Keratinocyte (primary cell): ENCODE data around the gene CREB5. TPM values are rescaled to one million over a fixed set of nuclear protein-coding genes. Genes with fewer than 3 reads are reported as not detected.

ENCODE experiments used
- DNase-seq: peaks from one replicate; pipeline ENCODE4 v3.0.0-alpha.2; 2011; ENCODE audit warnings: low read depth, missing footprints, low spot score
- FAIRE-seq: peaks from 2 replicates; lab custom pipeline; 2011; peaks lifted over from hg19 to GRCh38; lab: Jason Lieb, UNC
- H2AFZ ChIP-seq: 2 replicates; pipeline ENCODE4 v1.6.0; 2012; ENCODE audit warnings: low read length, control low read depth, inconsistent platforms; ENCODE audit not compliant: control insufficient read depth
- H3K27ac ChIP-seq: 2 replicates; pipeline ENCODE4 v1.5.1; 2011; ENCODE audit warnings: low read length; ENCODE audit not compliant: control insufficient read depth, insufficient read depth
- H3K27me3 ChIP-seq: 3 replicates; pipeline ENCODE4 v1.6.0; 2011; ENCODE audit warnings: low read length; ENCODE audit not compliant: control insufficient read depth, insufficient read depth; ENCODE audit errors: extremely low read depth
- H3K36me3 ChIP-seq, 2 experiments: 2 replicates in 1 of 2; 3 replicates in 1 of 2; pipeline ENCODE4 v1.5.1; 2011; ENCODE audit warnings: low read length in 2 of 2, mild to moderate bottlenecking in 1 of 2; ENCODE audit not compliant: control insufficient read depth in 2 of 2, insufficient read depth in 2 of 2; ENCODE audit errors: extremely low read depth in 1 of 2
- H3K4me1 ChIP-seq: 3 replicates; pipeline ENCODE4 v1.5.1; 2011; ENCODE audit warnings: low read length; ENCODE audit not compliant: control insufficient read depth, insufficient read depth; ENCODE audit errors: extremely low read depth
- H3K4me2 ChIP-seq: 3 replicates; pipeline ENCODE4 v1.6.0; 2011; ENCODE audit warnings: low read depth, low read length; ENCODE audit not compliant: control insufficient read depth, insufficient read depth; ENCODE audit errors: extremely low read depth
- H3K4me3 ChIP-seq, 3 experiments: fragments of 200-600 bp in 1 of 3; sonication (generic) in 1 of 3; 2 replicates in 2 of 3; 3 replicates in 1 of 3; pipeline ENCODE4 v1.5.1; 2011 to 2016; ENCODE audit warnings: low read length in 3 of 3, mild to moderate bottlenecking in 3 of 3, control low read depth in 2 of 3, inconsistent platforms in 1 of 3, low read depth in 1 of 3, mixed read lengths in 1 of 3, mixed run types in 1 of 3, moderate library complexity in 1 of 3; ENCODE audit not compliant: control insufficient read depth in 2 of 3, insufficient read depth in 2 of 3; ENCODE audit errors: extremely low read depth in 1 of 3
- H3K79me2 ChIP-seq: 2 replicates; pipeline ENCODE4 v1.6.0; 2012; ENCODE audit warnings: low read length; ENCODE audit not compliant: control insufficient read depth, insufficient read depth
- H3K9ac ChIP-seq: 3 replicates; pipeline ENCODE4 v1.6.0; 2011; ENCODE audit warnings: low read length; ENCODE audit not compliant: control insufficient read depth, insufficient read depth; ENCODE audit errors: extremely low read depth
- H3K9me1 ChIP-seq: 3 replicates; pipeline ENCODE4 v1.6.0; 2011; ENCODE audit warnings: low read length; ENCODE audit not compliant: control insufficient read depth, insufficient read depth; ENCODE audit errors: extremely low read depth
- H3K9me3 ChIP-seq: 2 replicates; pipeline ENCODE4 v1.5.1; 2012; ENCODE audit warnings: low read depth, low read length; ENCODE audit not compliant: control insufficient read depth
- H4K20me1 ChIP-seq: 3 replicates; pipeline ENCODE4 v1.6.0; 2011; ENCODE audit warnings: low read length; ENCODE audit not compliant: control insufficient read depth, insufficient read depth; ENCODE audit errors: extremely low read depth
- EZH2 ChIP-seq: IDR thresholded peaks from one replicate; pipeline ENCODE4 v1.6.1; 2012; ENCODE audit warnings: inconsistent platforms, mild to moderate bottlenecking, low read length, moderate library complexity
- dilution Hi-C: fragments of 300-500 bp; cut with MboI; formaldehyde crosslinking; loops from one replicate; pipeline ENCODE4 v1.7.0; 2020; ENCODE audit warnings: low sequenced_read_pairs; ENCODE audit not compliant: extremely low pct_ligation_motif_present
- polyA plus RNA-seq, 5 experiments: library from polyadenylated mRNA; depleted of rRNA in 3 of 5; stranded (reverse) in 3 of 5; stranded (forward) in 1 of 5; unstranded in 1 of 5; fragments of >200 nt; gene quantifications; 1 replicate in 1 of 5; 2 replicates in 3 of 5; 3 replicates in 1 of 5; pipeline versions ENCODE4 v1.2.1 to v1.2.3, GENCODE V29; 2011 to 2012; ENCODE audit warnings: missing spikeins in 2 of 5, low read depth in 1 of 5, low replicate concordance in 1 of 5
- TF ChIP-seq, protein P1 (sequence below), 3 experiments: IDR thresholded peaks in 1 of 3; conservative IDR thresholded peaks in 1 of 3; optimal IDR thresholded peaks in 1 of 3; 2 replicates in 2 of 3; 3 replicates in 1 of 3; pipeline versions ENCODE3 to v1.5.1; 2011; ENCODE audit warnings: low read length in 3 of 3, mild to moderate bottlenecking in 3 of 3, moderate library complexity in 2 of 3, control low read depth in 1 of 3, inconsistent platforms in 1 of 3; ENCODE audit not compliant: insufficient read depth in 2 of 3; ENCODE audit errors: extremely low read depth in 1 of 3

Gene CREB5
- polyA plus RNA-seq, 1 donor (not counting 4 experiments of a cell fraction or from before 2014, with no cell fraction given) = 7.9 TPM

DNA sequence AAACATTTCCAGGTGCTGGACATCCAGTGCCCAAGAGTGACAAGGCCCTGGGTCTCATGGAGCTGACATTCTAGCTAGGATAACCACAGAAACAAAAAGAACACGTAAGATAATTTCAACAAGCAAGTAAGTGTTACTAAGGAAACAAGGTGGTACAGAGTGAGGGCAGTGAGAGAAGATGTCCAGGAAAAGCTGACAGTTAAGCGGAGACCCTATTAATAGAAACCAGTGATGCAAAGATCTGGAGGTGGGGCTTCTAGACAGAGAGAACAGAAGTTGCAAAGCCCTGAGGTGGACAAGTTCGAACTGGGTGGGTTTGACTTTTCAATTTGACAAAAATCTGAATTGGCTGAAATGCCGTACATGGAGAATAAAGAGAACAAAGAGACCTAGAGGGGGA is 449.5 kb downstream of the CREB5 start:
- Histone ChIP-seq H2AFZ (no peak overlapping the region), H3K4me1 (peaks cover 6% of the 10 kb centered on the region), H4K20me1 (no peaks in the 10 kb centered on the region), H3K36me3 (no peaks in the 10 kb centered on the region), H3K27ac (no peak overlapping the region), H3K4me2 (no peak overlapping the region), H3K79me2 (no peaks in the 10 kb centered on the region), H3K9ac (no peak overlapping the region), H3K4me3 (no peak overlapping the region), H3K27me3 (peaks cover 5% of the 10 kb centered on the region), H3K9me1 (no peaks in the 10 kb centered on the region), H3K9me3 (no peaks in the 10 kb centered on the region)
- dilution Hi-C loops = no loop called here
- no peak for DNase-seq
- no peak for FAIRE-seq
- no peak for TF ChIP-seq EZH2
- TF ChIP-seq, protein P1, sequence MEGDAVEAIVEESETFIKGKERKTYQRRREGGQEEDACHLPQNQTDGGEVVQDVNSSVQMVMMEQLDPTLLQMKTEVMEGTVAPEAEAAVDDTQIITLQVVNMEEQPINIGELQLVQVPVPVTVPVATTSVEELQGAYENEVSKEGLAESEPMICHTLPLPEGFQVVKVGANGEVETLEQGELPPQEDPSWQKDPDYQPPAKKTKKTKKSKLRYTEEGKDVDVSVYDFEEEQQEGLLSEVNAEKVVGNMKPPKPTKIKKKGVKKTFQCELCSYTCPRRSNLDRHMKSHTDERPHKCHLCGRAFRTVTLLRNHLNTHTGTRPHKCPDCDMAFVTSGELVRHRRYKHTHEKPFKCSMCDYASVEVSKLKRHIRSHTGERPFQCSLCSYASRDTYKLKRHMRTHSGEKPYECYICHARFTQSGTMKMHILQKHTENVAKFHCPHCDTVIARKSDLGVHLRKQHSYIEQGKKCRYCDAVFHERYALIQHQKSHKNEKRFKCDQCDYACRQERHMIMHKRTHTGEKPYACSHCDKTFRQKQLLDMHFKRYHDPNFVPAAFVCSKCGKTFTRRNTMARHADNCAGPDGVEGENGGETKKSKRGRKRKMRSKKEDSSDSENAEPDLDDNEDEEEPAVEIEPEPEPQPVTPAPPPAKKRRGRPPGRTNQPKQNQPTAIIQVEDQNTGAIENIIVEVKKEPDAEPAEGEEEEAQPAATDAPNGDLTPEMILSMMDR (optimal IDR thresholded peaks at IDR 0.05 in 1 of 3, IDR thresholded peaks at IDR 0.05 in 1 of 3, conservative IDR thresholded peaks at IDR 0.05 in 1 of 3; ENCODE audit: extremely low read depth in 1 of 3, insufficient read depth in 2 of 3, low read length in 3 of 3) = no peak

DNA sequence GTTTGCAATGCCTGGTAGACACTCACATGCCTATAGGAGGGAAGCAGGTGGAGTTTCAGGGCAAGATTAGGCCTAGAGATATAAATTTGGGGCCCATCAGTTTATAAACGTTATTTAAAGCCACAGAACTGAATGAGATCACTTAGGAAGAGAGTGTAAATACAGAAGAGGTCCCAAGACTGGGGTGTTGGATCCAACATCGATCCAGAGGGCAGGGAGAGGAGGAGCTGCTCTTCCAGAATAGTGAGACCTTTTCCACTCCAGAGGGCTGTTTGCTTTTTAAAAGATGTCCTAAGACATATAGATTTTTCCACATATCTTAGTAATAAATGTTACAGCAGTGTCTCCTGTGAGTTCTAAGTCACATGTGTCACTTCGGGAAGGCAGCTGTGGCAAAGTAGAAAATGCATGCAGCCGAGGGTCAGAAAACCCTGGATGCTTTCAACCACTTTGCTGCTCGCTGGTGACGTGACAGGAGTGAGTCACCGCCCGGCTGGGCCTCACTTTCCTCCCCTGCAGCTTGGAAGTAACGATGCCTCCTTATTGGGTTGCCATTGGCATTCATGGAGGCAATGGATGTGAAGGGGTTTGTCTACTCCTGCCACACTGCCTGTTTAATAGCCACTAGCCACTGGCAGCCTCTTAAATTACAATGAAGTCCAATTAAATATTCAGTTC is 450.4 kb downstream of the CREB5 start:
- no peak overlapping the region for H3K27ac ChIP-seq
- no peaks in the 10 kb centered on the region for H4K20me1 ChIP-seq
- no peak overlapping the region for H3K9ac ChIP-seq
- no peak overlapping the region for H2AFZ ChIP-seq
- dilution Hi-C loops = no loop called here
- H3K4me2 ChIP-seq = no peak overlapping the region
- H3K9me3 ChIP-seq = no peaks in the 10 kb centered on the region
- H3K79me2 ChIP-seq = no peaks in the 10 kb centered on the region
- H3K4me1 ChIP-seq = peaks cover 6% of the 10 kb centered on the region
- DNase-seq (no peak), FAIRE-seq (no peak)
- H3K9me1 ChIP-seq = no peaks in the 10 kb centered on the region
- peaks cover 5% of the 10 kb centered on the region for H3K27me3 ChIP-seq
- no peaks in the 10 kb centered on the region for H3K36me3 ChIP-seq
- TF ChIP-seq, protein P1 (optimal IDR thresholded peaks at IDR 0.05 in 1 of 3, IDR thresholded peaks at IDR 0.05 in 1 of 3, conservative IDR thresholded peaks at IDR 0.05 in 1 of 3; ENCODE audit: extremely low read depth in 1 of 3, insufficient read depth in 2 of 3, low read length in 3 of 3) = no peak
- no peak for TF ChIP-seq EZH2
- H3K4me3 ChIP-seq = no peak overlapping the region
